ENCODE measurements around the gene PIGX. TPM values are rescaled to one million over a fixed set of nuclear protein-coding genes. Genes with fewer than 3 reads are reported as not detected.

PIGX gene
- total and polyA plus RNA-seq, 2 donors (not counting 1 experiment from before 2014, with no cell fraction given) = 4.9 to 21.5 TPM

DNA sequence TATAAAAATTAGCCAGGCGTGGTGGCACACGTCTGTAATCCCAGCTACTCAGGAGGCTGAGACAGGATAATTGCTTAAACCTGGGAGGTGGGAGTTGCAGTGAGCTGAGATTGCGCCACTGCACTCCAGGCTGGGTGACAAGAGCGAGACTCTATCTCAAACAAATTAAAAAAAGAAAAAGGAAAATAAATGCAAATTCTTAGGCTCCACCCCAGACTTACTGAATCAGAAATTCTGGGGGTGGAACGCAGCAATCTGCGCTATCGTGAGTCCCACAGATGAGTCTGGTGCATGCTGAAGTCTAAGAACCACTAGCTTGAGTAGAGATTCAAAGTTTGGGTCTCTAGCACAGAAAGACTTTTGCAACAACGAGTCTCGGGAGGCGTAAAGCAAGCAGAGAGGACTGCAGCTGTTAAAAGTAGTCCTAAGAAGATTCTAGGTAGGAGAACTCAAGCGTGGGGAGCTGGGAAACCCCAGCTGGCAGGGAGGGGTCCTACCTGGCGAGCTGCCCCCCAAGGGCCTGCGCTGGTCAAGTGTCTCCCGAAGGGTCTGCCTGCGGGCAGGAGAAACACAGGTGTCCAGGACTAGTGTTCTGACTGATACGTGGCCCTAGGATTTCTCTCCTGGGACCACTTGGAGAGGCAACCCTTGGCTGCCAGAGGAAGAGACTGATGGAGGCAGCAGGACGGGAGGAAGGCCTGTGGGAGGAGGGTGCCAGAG lies 22.1 kb upstream of the PIGX start:
- intact Hi-C loops (cut with micrococcal nuclease) = loop anchor here (10.0 kb wide), 1 partner anchor 435 kb away; no protein-coding TSS in a partner anchor
- H3K4me1 Mint-ChIP-seq = peaks cover 25% of the 10 kb centered on the region
- H3K9me3 ChIP-seq (ENCODE audit: control extremely low read depth in 1 of 3, control insufficient read depth in 2 of 3, insufficient read depth in 1 of 3, low read length in 2 of 3) = peaks cover 0 to 4% (median 0%) of the 10 kb centered on the region in 3 donors
- DNase-seq = no peak
- no peaks in the 10 kb centered on the region for H3K27me3 Mint-ChIP-seq
- H3K4me1 ChIP-seq (ENCODE audit: control insufficient read depth in 2 of 2, insufficient read depth in 2 of 2, low read length in 2 of 2) = peaks cover 15 to 25% of the 10 kb centered on the region in 2 donors
- H3K4me2 ChIP-seq (replicated peaks; ENCODE audit: low read depth, low read length, poor library complexity, severe bottlenecking) = no peak overlapping the region
- ChIA-PET POLR2A (interaction anchor here (0.6 kb wide), 1 partner anchor 114 kb away, joined by 3 read pairs; no protein-coding TSS in a partner anchor), CTCF (interaction anchor here (0.5 to 9.2 kb wide), 4 partner anchors 48 to 161 kb away, joined by 3 to 259 read pairs (median 6); no protein-coding TSS in a partner anchor)
- no peaks in the 10 kb centered on the region for H3K27me3 ChIP-seq (replicated peaks in 1 of 4; ENCODE audit: control extremely low read depth in 1 of 4, control insufficient read depth in 3 of 4, insufficient read depth in 4 of 4, low read length in 3 of 4)
- TF ChIP-seq, protein P1, sequence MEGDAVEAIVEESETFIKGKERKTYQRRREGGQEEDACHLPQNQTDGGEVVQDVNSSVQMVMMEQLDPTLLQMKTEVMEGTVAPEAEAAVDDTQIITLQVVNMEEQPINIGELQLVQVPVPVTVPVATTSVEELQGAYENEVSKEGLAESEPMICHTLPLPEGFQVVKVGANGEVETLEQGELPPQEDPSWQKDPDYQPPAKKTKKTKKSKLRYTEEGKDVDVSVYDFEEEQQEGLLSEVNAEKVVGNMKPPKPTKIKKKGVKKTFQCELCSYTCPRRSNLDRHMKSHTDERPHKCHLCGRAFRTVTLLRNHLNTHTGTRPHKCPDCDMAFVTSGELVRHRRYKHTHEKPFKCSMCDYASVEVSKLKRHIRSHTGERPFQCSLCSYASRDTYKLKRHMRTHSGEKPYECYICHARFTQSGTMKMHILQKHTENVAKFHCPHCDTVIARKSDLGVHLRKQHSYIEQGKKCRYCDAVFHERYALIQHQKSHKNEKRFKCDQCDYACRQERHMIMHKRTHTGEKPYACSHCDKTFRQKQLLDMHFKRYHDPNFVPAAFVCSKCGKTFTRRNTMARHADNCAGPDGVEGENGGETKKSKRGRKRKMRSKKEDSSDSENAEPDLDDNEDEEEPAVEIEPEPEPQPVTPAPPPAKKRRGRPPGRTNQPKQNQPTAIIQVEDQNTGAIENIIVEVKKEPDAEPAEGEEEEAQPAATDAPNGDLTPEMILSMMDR (IDR thresholded peaks at IDR 0.05) = no peak
- TF ChIP-seq EZH2 (IDR thresholded peaks at IDR 0.05; ENCODE audit: borderline replicate concordance, insufficient read depth, low read depth, low read length, poor library complexity, severe bottlenecking) = no peak
- no peaks in the 10 kb centered on the region for H3K36me3 ChIP-seq (replicated peaks in 1 of 2; ENCODE audit: control extremely low read depth in 1 of 2, control insufficient read depth in 1 of 2, extremely low read depth in 1 of 2, insufficient read depth in 2 of 2, low read length in 1 of 2)
- H3K4me3 Mint-ChIP-seq = no peak overlapping the region
- no peak overlapping the region for H3K4me3 ChIP-seq (ENCODE audit: control extremely low read depth in 1 of 5, extremely low read depth in 1 of 5, insufficient read depth in 1 of 5, low read depth in 2 of 5, low read length in 4 of 5)
- no peaks in the 10 kb centered on the region for H3K9me3 Mint-ChIP-seq (ENCODE audit: insufficient read depth)
- no peak overlapping the region for H3K27ac ChIP-seq (ENCODE audit: low read length in 2 of 2)
- no peaks in the 10 kb centered on the region for H3K79me2 ChIP-seq (ENCODE audit: control insufficient read depth, insufficient read depth, low read length)
- ATAC-seq (ENCODE audit: low read depth) = no peak
- H2AFZ ChIP-seq (ENCODE audit: insufficient read depth, low read depth, low read length, poor library complexity, severe bottlenecking) = no peak overlapping the region
- WGBS (ENCODE audit: insufficient coverage) = 89% methylated on average over 12 of the region's 17 CpGs
- no peak overlapping the region for H3K27ac Mint-ChIP-seq
- H3K9ac ChIP-seq (ENCODE audit: low read length) = no peak overlapping the region
- H4K20me1 ChIP-seq (ENCODE audit: control insufficient read depth, insufficient read depth, low read length, poor library complexity, severe bottlenecking) = no peaks in the 10 kb centered on the region

DNA sequence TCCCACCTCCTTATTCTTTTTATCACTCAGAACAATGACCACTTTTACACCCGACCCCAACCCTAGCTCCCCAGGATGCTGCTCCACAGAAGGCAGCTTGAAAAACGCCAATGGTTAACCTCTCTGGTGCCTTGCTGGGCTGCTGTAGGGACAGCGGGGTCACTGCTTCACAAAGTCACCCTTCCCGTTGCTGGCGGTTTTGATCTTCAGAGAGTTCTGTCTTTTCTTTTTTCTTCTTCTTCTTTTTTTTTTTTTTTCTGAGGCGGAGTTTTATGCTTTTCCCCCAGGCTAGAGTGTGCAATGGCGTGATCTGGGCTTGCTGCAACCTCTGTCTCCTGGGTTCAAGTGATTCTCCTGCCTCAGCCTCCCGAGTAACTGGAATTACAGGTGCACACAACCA lies 20.8 kb upstream of the PIGX start:
- Histone ChIP-seq H3K27ac (ENCODE audit: low read length in 2 of 2) (no peak overlapping the region), H3K9me3 (ENCODE audit: control extremely low read depth in 1 of 3, control insufficient read depth in 2 of 3, insufficient read depth in 1 of 3, low read length in 2 of 3) (peaks cover 0 to 5% (median 0%) of the 10 kb centered on the region in 3 donors), H2AFZ (ENCODE audit: insufficient read depth, low read depth, low read length, poor library complexity, severe bottlenecking) (no peak overlapping the region), H3K4me3 (ENCODE audit: control extremely low read depth in 1 of 5, extremely low read depth in 1 of 5, insufficient read depth in 1 of 5, low read depth in 2 of 5, low read length in 4 of 5) (no peak overlapping the region), H3K79me2 (ENCODE audit: control insufficient read depth, insufficient read depth, low read length) (no peaks in the 10 kb centered on the region), H3K36me3 (replicated peaks in 1 of 2; ENCODE audit: control extremely low read depth in 1 of 2, control insufficient read depth in 1 of 2, extremely low read depth in 1 of 2, insufficient read depth in 2 of 2, low read length in 1 of 2) (no peaks in the 10 kb centered on the region), H3K9ac (ENCODE audit: low read length) (no peak overlapping the region), H4K20me1 (ENCODE audit: control insufficient read depth, insufficient read depth, low read length, poor library complexity, severe bottlenecking) (no peaks in the 10 kb centered on the region), H3K4me1 (ENCODE audit: control insufficient read depth in 2 of 2, insufficient read depth in 2 of 2, low read length in 2 of 2) (peaks cover 11 to 23% of the 10 kb centered on the region in 2 donors), H3K27me3 (replicated peaks in 1 of 4; ENCODE audit: control extremely low read depth in 1 of 4, control insufficient read depth in 3 of 4, insufficient read depth in 4 of 4, low read length in 3 of 4) (no peaks in the 10 kb centered on the region), H3K4me2 (replicated peaks; ENCODE audit: low read depth, low read length, poor library complexity, severe bottlenecking) (no peak overlapping the region)
- WGBS (ENCODE audit: insufficient coverage) = 79% methylated on average over 8 of the region's 8 CpGs
- H3K4me1 Mint-ChIP-seq = peaks cover 27% of the 10 kb centered on the region
- H3K27ac Mint-ChIP-seq = no peak overlapping the region
- intact Hi-C loops (cut with micrococcal nuclease) = no loop called here
- no peak for TF ChIP-seq EZH2 (IDR thresholded peaks at IDR 0.05; ENCODE audit: borderline replicate concordance, insufficient read depth, low read depth, low read length, poor library complexity, severe bottlenecking)
- TF ChIP-seq, protein P1 (IDR thresholded peaks at IDR 0.05) = no peak
- no peaks in the 10 kb centered on the region for H3K9me3 Mint-ChIP-seq (ENCODE audit: insufficient read depth)
- H3K4me3 Mint-ChIP-seq = no peak overlapping the region
- POLR2A ChIA-PET = interaction anchor here (0.6 to 0.7 kb wide), 2 partner anchors 163 to 275 kb away, joined by 3 to 7 read pairs; no protein-coding TSS in a partner anchor
- CTCF ChIA-PET = interaction anchor here (0.6 to 9.2 kb wide), 5 partner anchors 34 to 163 kb away, joined by 3 to 259 read pairs (median 6); partner anchors contain the start of gene NRROS
- no peak for ATAC-seq (ENCODE audit: low read depth)
- H3K27me3 Mint-ChIP-seq = no peaks in the 10 kb centered on the region
- no peak for DNase-seq

Data from B cell (primary cell).